Neutrophil (primary cell): ENCODE data around the gene PSMG1.

ENCODE experiments used
- H3K27ac ChIP-seq: fragments of 200-600 bp; sonication (generic); 2 replicates; pipeline ENCODE4 v1.5.1; 2016; ENCODE audit warnings: mild to moderate bottlenecking, moderate library complexity
- H3K27me3 ChIP-seq: fragments of 200-600 bp; sonication (generic); 2 replicates; pipeline ENCODE4 v1.6.0; 2016; ENCODE audit warnings: mild to moderate bottlenecking
- H3K36me3 ChIP-seq: fragments of 200-600 bp; sonication (generic); 2 replicates; pipeline ENCODE4 v1.5.1; 2017
- H3K4me1 ChIP-seq, 2 experiments: fragments of 200-600 bp in 1 of 2; sonication (generic) in 1 of 2; 1 replicate in 1 of 2; 2 replicates in 1 of 2; pipeline versions ENCODE4 v1.5.1 to v1.6.1; 2013 to 2016; ENCODE audit warnings: low read depth in 1 of 2, low read length in 1 of 2, mild to moderate bottlenecking in 1 of 2, moderate library complexity in 1 of 2; ENCODE audit not compliant: control insufficient read depth in 1 of 2, insufficient read depth in 1 of 2
- H3K4me3 ChIP-seq, 2 experiments: fragments of 200-600 bp in 1 of 2; sonication (generic) in 1 of 2; 1 replicate in 1 of 2; 2 replicates in 1 of 2; pipeline ENCODE4 v1.5.1; 2013 to 2016; ENCODE audit warnings: low read depth in 1 of 2, low read length in 1 of 2, mild to moderate bottlenecking in 1 of 2, moderate library complexity in 1 of 2
- H3K9me3 ChIP-seq: fragments of 200-600 bp; sonication (generic); 2 replicates; pipeline ENCODE4 v1.5.1; 2016
- CTCF ChIP-seq: fragments of 200-600 bp; sonication (generic); IDR thresholded peaks from 2 replicates; pipeline ENCODE4 v1.5.1; 2016; ENCODE audit warnings: antibody characterized with exemption

Gene PSMG1

GRCh38 chr21:39209334-39209688, 26.1 kb upstream of the PSMG1 start:
- no peaks in the 10 kb centered on the region for H3K9me3 ChIP-seq
- peak overlapping the region; percentile 51 for H3K27ac ChIP-seq
- no peak overlapping the region for H3K4me3 ChIP-seq
- peaks cover 59% of the 10 kb centered on the region for H3K36me3 ChIP-seq
- no peaks in the 10 kb centered on the region for H3K27me3 ChIP-seq
- TF ChIP-seq CTCF, result no peak
- H3K4me1 ChIP-seq, result peaks cover 15 to 22% of the 10 kb centered on the region in 2 experiments

- TF ChIP-seq CTCF, result no peak
- Histone ChIP-seq H3K36me3 (peaks cover 59% of the 10 kb centered on the region), H3K4me1 (peaks cover 15 to 22% of the 10 kb centered on the region in 2 experiments), H3K27ac (peak overlapping the region; percentile 51), H3K27me3 (no peaks in the 10 kb centered on the region), H3K9me3 (no peaks in the 10 kb centered on the region), H3K4me3 (no peak overlapping the region)
Measured at GRCh38 chr21:39208624-39209333, 25.5 kb upstream of the PSMG1 start.

- Histone ChIP-seq H3K27me3 (no peaks in the 10 kb centered on the region), H3K4me3 (no peak overlapping the region), H3K9me3 (no peaks in the 10 kb centered on the region), H3K27ac (no peak overlapping the region), H3K4me1 (peaks cover 3% of the 10 kb centered on the region in 2 experiments), H3K36me3 (peaks cover 77% of the 10 kb centered on the region)
- no peak for TF ChIP-seq CTCF
Measured at GRCh38 chr21:39204134-39204533, 20.9 kb upstream of the PSMG1 start.

GRCh38 chr21:39198800-39199199, 15.5 kb upstream of the PSMG1 start:
- H3K36me3 ChIP-seq, result peaks cover 82% of the 10 kb centered on the region
- no peaks in the 10 kb centered on the region for H3K4me1 ChIP-seq
- H3K4me3 ChIP-seq, result no peak overlapping the region
- H3K27ac ChIP-seq, result no peak overlapping the region
- TF ChIP-seq CTCF, result no peak
- no peaks in the 10 kb centered on the region for H3K9me3 ChIP-seq
- no peaks in the 10 kb centered on the region for H3K27me3 ChIP-seq

- H3K36me3 ChIP-seq, result peaks cover 81% of the 10 kb centered on the region
Measured at GRCh38 chr21:39197448-39198233, 14.4 kb upstream of the PSMG1 start.

More at GRCh38 chr21:39197448-39198233, 14.4 kb upstream of the PSMG1 start:
- Histone ChIP-seq H3K27me3 (no peaks in the 10 kb centered on the region), H3K4me1 (no peaks in the 10 kb centered on the region), H3K27ac (no peak overlapping the region), H3K9me3 (no peaks in the 10 kb centered on the region), H3K4me3 (no peak overlapping the region)
- TF ChIP-seq CTCF, result no peak
